Immature natural killer cell (primary cell): ENCODE measurements around the gene TAF12. TPM values are rescaled to one million over a fixed set of nuclear protein-coding genes. Genes with fewer than 3 reads are reported as not detected.
A peak's percentile ranks its signal among the peaks of the same experiment; 100 is the strongest.

Experiments used
- DNase-seq, 3 donors: peaks; one replicate each; pipeline ENCODE4 v3.0.0; 2022; ENCODE audit warnings: mixed read lengths in 1 of 3
- H3K27ac Mint-ChIP-seq, 6 donors: one replicate each; pipeline ENCODE4 v1.8.0; 2020; ENCODE audit warnings: mixed read lengths in 6 of 6, mild to moderate bottlenecking in 5 of 6, inconsistent platforms in 4 of 6, moderate library complexity in 3 of 6
- H3K27me3 Mint-ChIP-seq, 3 donors: one replicate each; pipeline ENCODE4 v1.8.0; 2020 to 2021; ENCODE audit warnings: low read depth in 3 of 3, mild to moderate bottlenecking in 3 of 3, mixed read lengths in 3 of 3, moderate library complexity in 3 of 3, inconsistent platforms in 1 of 3
- H3K36me3 Mint-ChIP-seq, 3 donors: one replicate each; pipeline ENCODE4 v1.8.0; 2020; ENCODE audit warnings: mixed read lengths in 3 of 3, inconsistent platforms in 2 of 3, mild to moderate bottlenecking in 2 of 3
- H3K4me1 Mint-ChIP-seq, 2 donors: one replicate each; pipeline ENCODE4 v1.8.0; 2020; ENCODE audit warnings: inconsistent platforms in 2 of 2, mild to moderate bottlenecking in 2 of 2, mixed read lengths in 2 of 2, moderate library complexity in 1 of 2
- H3K4me3 Mint-ChIP-seq, 5 donors: one replicate each; pipeline ENCODE4 v1.8.0; 2020; ENCODE audit warnings: mild to moderate bottlenecking in 5 of 5, mixed read lengths in 5 of 5, inconsistent platforms in 3 of 5, moderate library complexity in 3 of 5
- H3K9me3 Mint-ChIP-seq, 6 donors: one replicate each; pipeline ENCODE4 v1.8.0; 2020; ENCODE audit warnings: mild to moderate bottlenecking in 6 of 6, mixed read lengths in 6 of 6, inconsistent platforms in 4 of 6, moderate library complexity in 3 of 6
- polyA plus RNA-seq, 3 donors: library from polyadenylated mRNA; unstranded; fragments of 300-500 nt; fragmentation: Illumina TruSeq; gene quantifications; one replicate each; pipeline ENCODE4 v1.2.3, GENCODE V29; 2021

The TAF12 gene
- polyA plus RNA-seq, 3 donors from 2014 or later, result 54.8 to 68.9 (median 60.7) TPM

- no peak overlapping the region for H3K27ac Mint-ChIP-seq
- H3K36me3 Mint-ChIP-seq, result peaks cover 9 to 42% (median 12%) of the 10 kb centered on the region in 3 donors
- H3K4me3 Mint-ChIP-seq, result no peak overlapping the region
- H3K4me1 Mint-ChIP-seq, result no peaks in the 10 kb centered on the region
- DNase-seq, result no peak
- no peaks in the 10 kb centered on the region for H3K9me3 Mint-ChIP-seq
- H3K27me3 Mint-ChIP-seq, result no peaks in the 10 kb centered on the region
Observed at GRCh38 chr1:28565726-28566125, 77.1 kb downstream of the TAF12 start.

DNA sequence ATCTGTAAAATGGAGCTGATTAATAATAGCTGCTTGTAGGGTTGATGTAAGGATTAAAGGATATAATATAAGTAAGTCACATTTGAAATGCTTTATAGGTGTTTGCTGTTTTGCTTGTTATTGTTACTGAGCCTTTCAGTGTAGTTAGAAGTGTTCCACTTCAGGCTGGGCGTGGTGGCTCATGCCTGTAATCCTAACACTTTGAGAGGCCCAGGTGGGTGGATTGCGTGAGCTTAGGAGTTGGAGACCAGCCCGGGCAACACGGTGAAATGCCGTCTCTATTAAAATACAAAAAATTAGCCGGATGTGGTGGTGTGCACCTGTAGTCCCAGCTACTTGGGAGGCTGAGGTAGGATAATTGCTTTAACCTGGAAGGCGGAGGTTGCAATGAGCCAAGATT lies 77.8 kb downstream of the TAF12 start:
- Mint-ChIP-seq H3K36me3 (peaks cover 9 to 41% (median 12%) of the 10 kb centered on the region in 3 donors), H3K27ac (peak overlapping the region in 1 of 6 donors; percentile 51), H3K9me3 (no peaks in the 10 kb centered on the region), H3K4me1 (no peaks in the 10 kb centered on the region), H3K4me3 (no peak overlapping the region), H3K27me3 (no peaks in the 10 kb centered on the region)
- DNase-seq, result no peak

GRCh38 chr1:28564310-28564709 lies 78.6 kb downstream of the TAF12 start:
- Mint-ChIP-seq H3K9me3 (no peaks in the 10 kb centered on the region), H3K27ac (no peak overlapping the region), H3K4me1 (no peaks in the 10 kb centered on the region), H3K27me3 (peaks cover 0 to 2% (median 0%) of the 10 kb centered on the region in 3 donors), H3K36me3 (peaks cover 9 to 47% (median 12%) of the 10 kb centered on the region in 3 donors), H3K4me3 (no peak overlapping the region)
- no peak for DNase-seq

- H3K27ac Mint-ChIP-seq, result peak overlapping the region in 1 of 6 donors; percentile 29
- no peak overlapping the region for H3K4me3 Mint-ChIP-seq
- peaks cover 0 to 2% (median 2%) of the 10 kb centered on the region in 3 donors for H3K27me3 Mint-ChIP-seq
- H3K36me3 Mint-ChIP-seq, result peaks cover 0 to 36% (median 3%) of the 10 kb centered on the region in 3 donors
- no peaks in the 10 kb centered on the region for H3K4me1 Mint-ChIP-seq
- DNase-seq, result no peak
- no peaks in the 10 kb centered on the region for H3K9me3 Mint-ChIP-seq
Observed at GRCh38 chr1:28560886-28561285, 82.0 kb downstream of the TAF12 start.

Other genes with a start within 250 kb of the TAF12 start
- 10 to 100 TPM; 11.4 to 16.0 (median 12.4) TPM for gene RCC1, start 137.0 kb downstream of the TAF12 start, polyA plus RNA-seq
- gene TRNAU1AP, start 90.0 kb downstream of the TAF12 start, polyA plus RNA-seq, result 10 to 100 TPM; 31.2 to 42.7 (median 37.8) TPM
- not detected for gene RAB42, start 50.8 kb downstream of the TAF12 start, polyA plus RNA-seq
- not detected for gene RNU11, start 5.5 kb upstream of the TAF12 start, polyA plus RNA-seq
- gene GMEB1, start 25.7 kb upstream of the TAF12 start, polyA plus RNA-seq, result 10 to 100 TPM; 13.4 to 29.2 (median 15.3) TPM
- gene YTHDF2, start 93.9 kb upstream of the TAF12 start, polyA plus RNA-seq, result 100 to 1,000 TPM in 2 of 3 donors, 10 to 100 TPM in 1; 78.1 to 210 (median 129) TPM
- under 1 TPM in 1 of 3 donors, not detected in 2; 0.03 TPM for gene OPRD1, start 169.1 kb upstream of the TAF12 start, polyA plus RNA-seq